Erythroblast (primary cell): Measurements from ENCODE around the gene PPARGC1A.

Source experiments
- DNase-seq, 2 experiments: peaks; one replicate each; lab custom pipeline; 2025; lab: John Stamatoyannopoulos, UW
- GATA1 ChIP-seq: IDR thresholded peaks from 2 replicates; pipeline ENCODE4 v1.6.1; 2011; ENCODE audit warnings: low read depth, mild to moderate bottlenecking, control low read depth, low read length, moderate library complexity
- POLR2A ChIP-seq: IDR thresholded peaks from 2 replicates; pipeline ENCODE4 v1.6.1; 2011; ENCODE audit warnings: mild to moderate bottlenecking, low read length

PPARGC1A gene, protein sequence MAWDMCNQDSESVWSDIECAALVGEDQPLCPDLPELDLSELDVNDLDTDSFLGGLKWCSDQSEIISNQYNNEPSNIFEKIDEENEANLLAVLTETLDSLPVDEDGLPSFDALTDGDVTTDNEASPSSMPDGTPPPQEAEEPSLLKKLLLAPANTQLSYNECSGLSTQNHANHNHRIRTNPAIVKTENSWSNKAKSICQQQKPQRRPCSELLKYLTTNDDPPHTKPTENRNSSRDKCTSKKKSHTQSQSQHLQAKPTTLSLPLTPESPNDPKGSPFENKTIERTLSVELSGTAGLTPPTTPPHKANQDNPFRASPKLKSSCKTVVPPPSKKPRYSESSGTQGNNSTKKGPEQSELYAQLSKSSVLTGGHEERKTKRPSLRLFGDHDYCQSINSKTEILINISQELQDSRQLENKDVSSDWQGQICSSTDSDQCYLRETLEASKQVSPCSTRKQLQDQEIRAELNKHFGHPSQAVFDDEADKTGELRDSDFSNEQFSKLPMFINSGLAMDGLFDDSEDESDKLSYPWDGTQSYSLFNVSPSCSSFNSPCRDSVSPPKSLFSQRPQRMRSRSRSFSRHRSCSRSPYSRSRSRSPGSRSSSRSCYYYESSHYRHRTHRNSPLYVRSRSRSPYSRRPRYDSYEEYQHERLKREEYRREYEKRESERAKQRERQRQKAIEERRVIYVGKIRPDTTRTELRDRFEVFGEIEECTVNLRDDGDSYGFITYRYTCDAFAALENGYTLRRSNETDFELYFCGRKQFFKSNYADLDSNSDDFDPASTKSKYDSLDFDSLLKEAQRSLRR

DNA sequence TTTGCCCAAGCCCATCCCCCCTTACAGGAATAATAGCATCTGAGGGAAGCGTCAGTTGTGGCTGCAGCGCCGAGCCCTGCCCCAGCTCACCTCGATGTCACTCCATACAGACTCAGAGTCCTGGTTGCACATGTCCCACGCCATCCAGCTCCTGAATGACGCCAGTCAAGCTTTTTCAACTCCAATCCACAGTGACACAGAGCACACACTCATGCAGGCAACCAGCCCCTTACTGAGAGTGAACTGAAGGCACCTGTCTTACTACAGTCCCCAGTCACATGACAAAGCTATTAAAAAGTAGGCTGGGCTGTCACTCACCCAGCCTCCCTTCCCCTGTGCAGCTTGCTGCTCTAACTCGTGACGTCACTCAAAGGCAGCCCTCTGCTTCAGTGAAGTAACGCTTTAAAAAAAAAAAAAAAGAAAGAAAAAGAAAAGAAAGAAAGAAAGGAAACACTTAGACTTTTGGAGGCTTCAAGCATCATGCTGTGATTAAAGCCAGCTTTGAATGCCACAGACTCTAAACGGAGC, at the start of gene PPARGC1A:
Gene PPARGC1A, minus strand, starts transcription at position 234 of the 528 bp plus-strand sequence. Its CDS starts 90 bp downstream, at position 144.
- DNase-seq: no peak
- TF ChIP-seq GATA1 (no peak), POLR2A (no peak)

DNA sequence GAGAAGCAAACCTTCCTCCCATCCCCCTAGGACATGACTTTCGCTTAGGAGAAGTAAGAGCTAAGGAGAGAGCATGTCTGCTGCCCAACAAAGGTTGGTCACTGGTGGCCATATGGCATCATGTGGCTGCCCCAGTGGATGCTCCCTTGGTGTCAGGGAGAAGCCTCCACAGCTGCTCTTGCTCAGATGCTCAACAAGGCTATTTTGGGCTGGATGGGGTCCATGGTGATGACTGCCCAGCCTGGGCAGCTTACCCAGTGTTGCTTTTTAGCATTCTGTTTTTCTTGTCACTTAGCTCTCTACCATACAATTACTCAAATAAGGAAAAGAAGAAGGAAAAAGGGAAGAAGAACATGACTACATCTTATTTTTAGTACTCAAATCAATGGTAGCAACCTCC, 48.9 kb upstream of the PPARGC1A start:
- no peak for TF ChIP-seq POLR2A
- TF ChIP-seq GATA1: no peak
- DNase-seq: no peak

DNA sequence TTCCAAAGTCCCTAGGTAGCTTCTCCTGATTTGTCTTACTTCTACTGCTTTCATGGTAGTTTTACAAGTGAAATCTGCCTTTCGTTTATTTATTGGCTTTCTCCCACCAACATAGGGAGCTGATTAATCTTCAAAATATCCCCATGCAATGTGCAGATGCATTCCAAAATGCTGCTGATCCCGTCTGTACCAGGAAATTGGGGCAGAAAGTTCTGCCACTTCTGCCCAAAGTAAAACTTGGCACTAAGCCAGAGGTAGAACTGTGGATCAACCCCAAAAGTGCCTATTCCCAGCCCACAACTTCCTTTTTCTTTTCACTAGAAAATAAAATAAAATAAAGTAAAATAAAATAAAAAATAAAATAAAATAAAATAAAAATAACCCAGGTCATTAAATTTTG, 47.3 kb upstream of the PPARGC1A start:
- TF ChIP-seq POLR2A (no peak), GATA1 (no peak)
- no peak for DNase-seq

DNA sequence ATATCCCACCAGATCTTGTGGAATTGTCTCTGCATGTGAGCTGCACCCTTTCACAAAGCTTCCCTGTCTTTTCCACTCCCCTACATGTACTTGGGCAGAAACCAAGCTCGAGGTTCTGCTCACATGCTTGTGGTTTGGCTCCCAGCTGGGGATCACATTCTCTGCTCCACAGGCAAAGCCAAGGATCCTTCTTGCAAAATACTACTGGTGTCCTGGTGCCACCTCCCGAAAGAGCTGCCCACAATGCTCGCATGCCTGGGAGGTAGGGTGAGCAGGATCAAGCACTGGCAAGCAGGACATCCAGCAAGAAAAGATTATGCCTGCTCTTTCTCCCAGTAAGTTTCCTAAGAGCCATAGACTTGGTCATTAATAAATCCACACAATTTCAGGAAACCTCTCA, 45.1 kb upstream of the PPARGC1A start:
- DNase-seq: no peak
- TF ChIP-seq POLR2A (no peak), GATA1 (no peak)

DNA sequence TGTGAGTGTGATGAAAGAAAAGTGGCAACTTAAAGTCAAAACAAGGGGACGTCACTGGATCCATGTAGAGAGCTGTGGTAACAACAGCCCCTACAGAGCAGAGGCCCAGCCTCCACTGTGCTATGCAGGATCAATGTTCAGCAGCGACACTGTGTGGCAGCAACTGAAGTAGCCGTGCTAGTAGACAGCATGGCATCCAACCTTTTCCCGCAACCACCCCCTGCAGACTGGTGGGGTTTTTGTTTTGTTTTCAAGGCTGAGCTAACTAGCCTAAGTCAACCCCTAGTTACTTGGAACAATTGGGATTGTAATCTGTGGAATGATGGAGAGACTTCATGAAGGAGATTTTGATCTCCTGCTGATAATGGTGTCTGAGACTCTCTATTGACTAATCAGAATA, 44.4 kb upstream of the PPARGC1A start:
- DNase-seq: no peak
- no peak for TF ChIP-seq POLR2A
- TF ChIP-seq GATA1: no peak

DNA sequence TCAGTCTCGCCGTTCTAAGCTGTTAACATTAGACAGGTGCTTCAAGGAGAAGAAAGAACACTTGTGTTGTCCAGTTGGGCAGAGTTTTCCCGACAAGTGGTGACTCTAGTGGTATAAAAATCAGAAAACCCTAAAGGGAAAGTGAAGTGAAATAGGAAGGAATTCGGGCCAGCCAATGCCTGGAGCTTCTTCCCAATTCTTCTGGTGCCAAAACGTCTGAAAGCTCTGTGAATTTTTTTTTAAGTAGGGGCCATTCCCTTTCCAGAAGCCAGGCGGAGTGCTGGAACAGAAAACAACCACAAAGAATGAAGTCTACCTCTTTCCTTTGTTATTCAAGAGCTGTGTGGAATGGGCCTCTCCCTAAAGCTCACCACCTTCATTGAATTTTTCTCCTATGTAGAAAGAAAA, 43.1 kb upstream of the PPARGC1A start:
- DNase-seq: no peak
- no peak for TF ChIP-seq GATA1
- no peak for TF ChIP-seq POLR2A

DNA sequence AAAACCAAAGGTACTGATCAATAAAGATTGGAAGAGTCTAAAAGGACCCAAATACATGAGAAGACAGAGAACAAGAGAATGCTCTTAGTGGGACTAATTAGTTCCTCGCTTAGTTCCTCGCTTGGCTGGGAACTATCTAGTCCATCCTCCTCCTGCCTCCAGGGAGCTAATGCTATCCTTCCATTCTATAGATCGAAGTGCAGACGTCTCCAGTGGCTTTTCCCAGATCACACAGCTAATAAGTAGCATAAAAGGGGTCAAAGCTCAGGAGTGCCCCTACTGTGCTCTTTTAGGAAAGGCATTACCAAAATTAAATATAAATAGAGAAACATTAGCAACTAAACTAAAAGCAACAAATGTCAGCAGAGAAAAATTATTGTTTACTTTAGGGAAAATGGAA, 42.3 kb upstream of the PPARGC1A start:
- DNase-seq: no peak
- TF ChIP-seq POLR2A: no peak
- TF ChIP-seq GATA1: no peak

DNA sequence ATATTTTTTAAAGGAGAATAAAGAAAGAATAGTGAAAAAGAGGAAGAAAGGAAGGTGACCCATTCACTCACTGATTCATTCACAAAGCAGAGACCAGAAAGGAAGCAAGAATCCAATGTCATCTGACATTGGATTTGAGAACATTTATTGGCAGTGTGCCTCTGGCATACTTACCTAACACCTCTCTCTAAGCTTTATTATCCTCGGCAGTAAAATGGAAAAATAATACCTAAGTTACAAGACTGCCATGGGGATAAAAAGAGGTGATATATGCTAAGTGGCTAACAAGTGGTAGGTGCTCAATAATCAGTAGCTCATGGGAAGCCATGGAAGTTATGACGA, 41.6 kb upstream of the PPARGC1A start:
- TF ChIP-seq POLR2A (no peak), GATA1 (no peak)
- DNase-seq: no peak

DNA sequence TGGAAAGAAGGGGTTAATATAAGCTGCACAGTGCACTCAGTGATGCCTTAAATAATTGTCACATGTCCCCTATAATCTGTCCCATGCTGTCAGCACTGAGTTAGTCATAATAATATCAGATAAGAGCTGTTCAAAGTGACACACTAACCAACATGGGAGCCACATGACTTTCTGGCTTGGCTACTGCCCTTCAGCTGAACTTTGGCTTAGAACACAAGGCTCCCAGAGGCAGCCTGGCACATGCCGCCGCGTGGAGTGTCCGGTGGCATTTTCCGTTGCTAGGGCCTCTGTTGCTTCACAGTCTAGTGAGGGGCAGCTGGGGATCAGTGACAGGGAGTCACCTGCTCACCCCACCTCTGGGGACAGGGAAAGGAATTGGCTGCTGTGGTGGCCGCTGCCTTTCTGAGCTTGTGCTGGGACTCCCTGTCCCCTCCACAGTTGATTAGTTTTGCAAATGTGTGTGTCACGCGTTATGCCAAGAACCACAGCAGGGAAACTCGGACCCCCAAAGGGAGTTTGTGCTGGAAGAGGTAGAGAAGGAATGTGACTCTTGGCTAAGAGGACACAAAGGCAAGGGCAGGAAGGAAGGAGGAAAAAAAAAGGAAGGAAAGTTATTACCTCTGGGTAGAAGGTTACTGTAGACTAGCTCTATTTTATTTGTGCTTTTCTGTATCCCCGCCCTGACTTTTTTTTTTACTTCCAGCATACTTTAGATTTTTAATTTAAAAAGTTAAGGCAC, 41.1 kb upstream of the PPARGC1A start:
- TF ChIP-seq GATA1 (no peak), POLR2A (no peak)
- peak in 1 of 2 experiments; percentile 4 for DNase-seq

DNA sequence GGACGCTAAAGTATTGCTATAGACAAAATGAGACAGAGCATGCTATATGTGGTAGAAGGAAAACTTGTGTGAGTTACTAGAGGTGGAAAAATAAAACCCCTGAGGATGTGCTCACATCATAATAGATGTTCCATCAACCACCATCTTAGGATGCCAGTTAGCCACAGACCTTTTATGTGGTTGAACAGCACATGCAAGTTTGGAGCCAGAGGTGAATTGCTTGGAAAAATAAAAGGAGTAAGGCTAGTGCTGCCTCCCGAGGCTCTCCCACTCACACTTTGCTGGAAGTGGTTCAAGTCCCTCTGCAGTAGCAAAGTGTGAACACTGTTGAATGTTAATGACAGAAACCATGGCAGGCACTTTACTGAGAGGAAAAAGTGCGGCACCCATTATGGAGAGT, 39.4 kb upstream of the PPARGC1A start:
- DNase-seq: no peak

DNA sequence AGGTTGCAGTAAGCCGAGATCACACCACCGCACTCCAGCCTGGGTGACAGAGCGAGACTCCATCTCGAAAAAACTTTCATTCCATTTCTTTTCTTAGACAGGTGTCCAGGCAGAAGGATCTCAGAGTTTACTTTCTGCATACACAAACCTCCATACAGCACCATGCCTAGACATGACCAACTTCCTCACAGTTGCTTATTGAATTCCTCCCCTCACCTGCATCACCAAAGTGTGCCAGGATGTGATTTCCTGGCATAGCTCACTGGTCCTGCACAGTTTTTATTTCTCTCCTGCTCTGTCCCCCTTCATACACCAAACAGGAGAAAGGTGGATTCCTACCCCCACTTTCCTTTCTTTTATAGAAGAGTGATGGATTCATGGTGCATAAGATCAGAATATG, 34.7 kb upstream of the PPARGC1A start:
- TF ChIP-seq POLR2A (no peak), GATA1 (no peak)
- DNase-seq: no peak

More for the DNA sequence above, 39.4 kb upstream of the PPARGC1A start:
- no peak for TF ChIP-seq GATA1
- no peak for TF ChIP-seq POLR2A

DNA sequence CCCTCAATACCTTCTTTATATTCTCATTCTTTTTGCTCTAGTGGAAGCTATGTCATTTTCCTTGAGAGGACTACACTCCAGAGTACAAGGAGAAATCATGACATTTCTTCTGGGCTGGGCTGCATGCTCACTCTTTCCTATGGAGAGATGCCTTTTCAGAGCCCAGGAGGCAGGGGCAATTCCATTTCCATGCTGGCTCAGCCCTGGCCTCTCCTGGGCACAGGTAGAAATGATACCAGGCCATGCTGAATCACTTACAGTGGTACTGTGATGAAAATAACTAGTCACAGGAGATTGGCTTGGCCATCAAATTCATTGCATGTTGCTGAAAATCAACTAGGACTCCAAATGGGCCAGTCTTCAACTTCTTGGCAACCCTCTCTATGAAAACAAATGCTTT, 34.0 kb upstream of the PPARGC1A start:
- DNase-seq: no peak
- TF ChIP-seq POLR2A (no peak), GATA1 (no peak)

DNA sequence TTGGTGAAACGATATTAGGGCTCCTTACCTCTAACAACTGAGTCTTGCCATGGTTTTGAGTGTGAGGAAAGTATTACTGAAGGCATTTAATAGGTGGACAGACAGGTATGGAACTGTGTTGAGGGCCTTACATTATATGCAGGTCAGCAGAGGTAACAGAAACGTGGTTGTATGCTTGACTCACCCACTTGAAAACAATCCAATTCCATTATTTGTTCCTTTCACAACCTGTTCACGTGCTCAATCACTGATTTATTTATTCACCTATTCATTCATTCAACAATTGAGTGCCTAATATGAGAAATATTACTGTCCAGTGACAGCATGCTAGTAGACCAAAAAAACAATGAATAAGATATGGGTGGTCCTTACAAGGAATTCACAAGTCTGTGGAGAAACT, 33.3 kb upstream of the PPARGC1A start:
- DNase-seq: no peak
- TF ChIP-seq GATA1: no peak
- no peak for TF ChIP-seq POLR2A
